ENCODE data around the gene PLD6. TPM values are rescaled to one million over a fixed set of nuclear protein-coding genes. Genes with fewer than 3 reads are reported as not detected.

PLD6 gene
- polyA plus RNA-seq, 4 donors, result 3.4 to 5.4 (median 4.6) TPM

- DNase-seq (ENCODE audit: low read depth in 4 of 4, low spot score in 3 of 4), result no peak
These were observed 21.7 kb upstream of the PLD6 start for GRCh38 chr17:17227608-17228520.

GRCh38 chr17:17226451-17227265, 20.5 kb upstream of the PLD6 start:
- no peak for DNase-seq (ENCODE audit: low read depth in 4 of 4, low spot score in 3 of 4)

- DNase-seq (ENCODE audit: low read depth in 4 of 4, low spot score in 3 of 4), result no peak
These were observed 19.8 kb upstream of the PLD6 start for GRCh38 chr17:17225901-17226300.

GRCh38 chr17:17224137-17224536, 18.0 kb upstream of the PLD6 start:
- no peak for DNase-seq (ENCODE audit: low read depth in 4 of 4, low spot score in 3 of 4)

- DNase-seq (ENCODE audit: low read depth in 4 of 4, low spot score in 3 of 4), result no peak
These were observed 17.6 kb upstream of the PLD6 start for GRCh38 chr17:17223736-17224135.

- no peak for DNase-seq (ENCODE audit: low read depth in 4 of 4, low spot score in 3 of 4)
These were observed 15.2 kb upstream of the PLD6 start for GRCh38 chr17:17221329-17221728.

GRCh38 chr17:17220529-17220928, 14.4 kb upstream of the PLD6 start:
- DNase-seq (ENCODE audit: low read depth in 4 of 4, low spot score in 3 of 4), result no peak

GRCh38 chr17:17217995-17218394, 11.9 kb upstream of the PLD6 start:
- no peak for DNase-seq (ENCODE audit: low read depth in 4 of 4, low spot score in 3 of 4)

- DNase-seq (ENCODE audit: low read depth in 4 of 4, low spot score in 3 of 4), result no peak
These were observed 10.6 kb upstream of the PLD6 start for GRCh38 chr17:17216776-17217175.

- DNase-seq (ENCODE audit: low read depth in 4 of 4, low spot score in 3 of 4), result no peak
These were observed 10.1 kb upstream of the PLD6 start for GRCh38 chr17:17216236-17216635.

- DNase-seq (ENCODE audit: low read depth in 4 of 4, low spot score in 3 of 4), result no peak
These were observed 9.4 kb upstream of the PLD6 start for GRCh38 chr17:17215575-17215974.

GRCh38 chr17:17214646-17215436, 8.7 kb upstream of the PLD6 start:
- DNase-seq (ENCODE audit: low read depth in 4 of 4, low spot score in 3 of 4), result no peak

- no peak for DNase-seq (ENCODE audit: low read depth in 4 of 4, low spot score in 3 of 4)
These were observed 7.6 kb upstream of the PLD6 start for GRCh38 chr17:17213775-17214174.

- no peak for DNase-seq (ENCODE audit: low read depth in 4 of 4, low spot score in 3 of 4)
These were observed 1.9 kb upstream of the PLD6 start for GRCh38 chr17:17207998-17208397.

- DNase-seq (ENCODE audit: low read depth in 4 of 4, low spot score in 3 of 4), result no peak
These were observed 791 bp upstream of the PLD6 start for GRCh38 chr17:17206913-17207335.

GRCh38 chr17:17205368-17206123, 587 bp downstream of the PLD6 start:
- DNase-seq (ENCODE audit: low read depth in 4 of 4, low spot score in 3 of 4), result no peak

- no peak for DNase-seq (ENCODE audit: low read depth in 4 of 4, low spot score in 3 of 4)
These were observed 1.4 kb downstream of the PLD6 start for GRCh38 chr17:17204635-17205231.

- DNase-seq (ENCODE audit: low read depth in 4 of 4, low spot score in 3 of 4), result no peak
These were observed 2.0 kb downstream of the PLD6 start for GRCh38 chr17:17204041-17204591.

GRCh38 chr17:17203173-17203730, 2.9 kb downstream of the PLD6 start:
- no peak for DNase-seq (ENCODE audit: low read depth in 4 of 4, low spot score in 3 of 4)

Data from left renal pelvis (tissue), 4 donors.